IMR-90 (cell line): Measurements from ENCODE around the gene UCK2. TPM values are rescaled to one million over a fixed set of nuclear protein-coding genes. Genes with fewer than 3 reads are reported as not detected.
A peak's percentile ranks its signal among the peaks of the same experiment; 100 is the strongest.

Source experiments
- ATAC-seq: fragments of 200-7000 bp; cut with Tn5 transposase; 2 replicates; pipeline ENCODE4 v1.9.1; 2020; ENCODE audit warnings: low read depth, mild to moderate bottlenecking, moderate library complexity
- BruUV-seq: library from RNA; stranded (reverse); fragments of 400-500 nt; replicated peaks from 2 replicates; lab custom pipeline; 2021; lab: Mats Ljungman, UMichigan
- CTCF ChIA-PET: fragments of 300-600 bp; formaldehyde crosslinking; extraction: SDS; loops from one replicate; lab custom pipeline; 2021; ENCODE audit warnings: antibody characterized with exemption; lab: Yijun Ruan, JAX
- POLR2A ChIA-PET: fragments of 300-600 bp; sonication (Branson Sonifier 250); formaldehyde crosslinking; loops from one replicate; lab custom pipeline; 2022; ENCODE audit warnings: antibody characterized with exemption; ENCODE audit not compliant: unreplicated experiment; lab: Charles Lee
- DNase-seq: peaks from one replicate; pipeline ENCODE4 v3.0.0; 2013
- H2AFZ ChIP-seq: replicated peaks from 2 replicates; pipeline ENCODE3; 2013; ENCODE audit warnings: low read length, mild to moderate bottlenecking; ENCODE audit not compliant: poor library complexity
- H2AK5ac ChIP-seq: 2 replicates; pipeline ENCODE4 v1.6.1; 2013; ENCODE audit warnings: low read depth, low read length, inconsistent platforms
- H2AK9ac ChIP-seq: replicated peaks from 2 replicates; pipeline ENCODE3; 2013; ENCODE audit warnings: mild to moderate bottlenecking, low read depth, low read length, moderate library complexity; ENCODE audit not compliant: poor library complexity
- H2BK120ac ChIP-seq: 2 replicates; pipeline ENCODE4 v1.6.1; 2013; ENCODE audit warnings: low read depth, low read length, inconsistent platforms
- H2BK15ac ChIP-seq: 3 replicates; pipeline ENCODE4 v1.6.1; 2013; ENCODE audit warnings: low read depth, low read length, inconsistent platforms
- H2BK20ac ChIP-seq: 2 replicates; pipeline ENCODE4 v1.6.1; 2013; ENCODE audit warnings: low read depth, mild to moderate bottlenecking, inconsistent platforms, low read length, moderate library complexity
- H2BK5ac ChIP-seq: 2 replicates; pipeline ENCODE4 v1.6.1; 2013; ENCODE audit warnings: mild to moderate bottlenecking, low read depth, low read length, inconsistent platforms; ENCODE audit not compliant: poor library complexity, severe bottlenecking
- H3K14ac ChIP-seq: replicated peaks from 2 replicates; pipeline ENCODE4 v1.6.1; 2013; ENCODE audit warnings: low read depth, low read length, inconsistent platforms
- H3K18ac ChIP-seq: 2 replicates; pipeline ENCODE4 v1.6.1; 2013; ENCODE audit warnings: low read depth, low read length, control low read depth
- H3K23ac ChIP-seq: 2 replicates; pipeline ENCODE4 v1.6.1; 2013; ENCODE audit warnings: low read depth, low read length, inconsistent platforms
- H3K27ac ChIP-seq: 2 replicates; pipeline ENCODE4 v1.5.1; 2013; ENCODE audit warnings: mild to moderate bottlenecking, control low read depth, low read length; ENCODE audit not compliant: insufficient read depth
- H3K27me3 ChIP-seq: 2 replicates; pipeline ENCODE4 v1.6.1; 2013; ENCODE audit warnings: low read length; ENCODE audit not compliant: control insufficient read depth, insufficient read depth
- H3K36me3 ChIP-seq: 2 replicates; pipeline ENCODE4 v1.6.1; 2013; ENCODE audit warnings: low read length, mixed read lengths; ENCODE audit not compliant: control insufficient read depth, insufficient read depth
- H3K4ac ChIP-seq: 2 replicates; pipeline ENCODE4 v1.6.1; 2013; ENCODE audit warnings: low read depth, low read length, inconsistent platforms
- H3K4me1 ChIP-seq: 2 replicates; pipeline ENCODE4 v1.6.1; 2013; ENCODE audit warnings: low read length, mixed read lengths; ENCODE audit not compliant: control insufficient read depth, insufficient read depth
- H3K4me2 ChIP-seq: 2 replicates; pipeline ENCODE4 v1.6.1; 2013; ENCODE audit warnings: low read depth, mild to moderate bottlenecking, control low read depth, low read length, moderate library complexity
- H3K4me3 ChIP-seq: 2 replicates; pipeline ENCODE4 v1.5.1; 2013; ENCODE audit warnings: low read depth, mild to moderate bottlenecking, control low read depth, low read length, moderate library complexity; ENCODE audit not compliant: insufficient read depth
- H3K56ac ChIP-seq: 2 replicates; pipeline ENCODE4 v1.6.1; 2013; ENCODE audit warnings: low read length, inconsistent platforms; ENCODE audit not compliant: insufficient read depth; ENCODE audit errors: extremely low read depth
- H3K79me1 ChIP-seq, 2 experiments: 2 replicates each; pipeline ENCODE4 v1.6.1; 2013; ENCODE audit warnings: low read length in 2 of 2, inconsistent platforms in 1 of 2, low read depth in 1 of 2
- H3K9ac ChIP-seq: 2 replicates; pipeline ENCODE4 v1.6.1; 2013; ENCODE audit warnings: low read depth, low read length, control low read depth
- H3K9me1 ChIP-seq: 2 replicates; pipeline ENCODE4 v1.6.1; 2013; ENCODE audit warnings: low read length, inconsistent platforms; ENCODE audit not compliant: insufficient read depth
- H3K9me3 ChIP-seq: 2 replicates; pipeline ENCODE4 v1.6.1; 2013; ENCODE audit warnings: low read length; ENCODE audit not compliant: control insufficient read depth, insufficient read depth
- H4K20me1 ChIP-seq: 2 replicates; pipeline ENCODE4 v1.6.1; 2013; ENCODE audit warnings: low read length, inconsistent platforms; ENCODE audit not compliant: insufficient read depth
- H4K5ac ChIP-seq: 2 replicates; pipeline ENCODE4 v1.6.1; 2013; ENCODE audit warnings: mild to moderate bottlenecking, low read depth, low read length, control low read depth
- H4K8ac ChIP-seq, 2 experiments: 2 replicates each; pipeline ENCODE4 v1.6.1; 2013; ENCODE audit warnings: low read depth in 2 of 2, low read length in 2 of 2, control low read depth in 1 of 2, inconsistent platforms in 1 of 2
- H4K91ac ChIP-seq: 2 replicates; pipeline ENCODE4 v1.6.1; 2013; ENCODE audit warnings: low read depth, low read length, inconsistent platforms; ENCODE audit not compliant: insufficient read depth
- CEBPB ChIP-seq: IDR thresholded peaks from 2 replicates; pipeline ENCODE4 v1.6.1; 2012; ENCODE audit warnings: low read depth, low read length, improper control_type of control experiment
- CHD1 ChIP-seq: IDR thresholded peaks from 2 replicates; pipeline ENCODE4 v1.6.1; 2012; ENCODE audit warnings: low read depth, low read length, improper control_type of control experiment
- CTCF ChIP-seq: conservative IDR thresholded peaks from 2 replicates; pipeline ENCODE4 v1.5.1; 2012; ENCODE audit warnings: mild to moderate bottlenecking, low read depth, low read length, improper control_type of control experiment
- ELK1 ChIP-seq: fragments of 150-350 bp; IDR thresholded peaks from 2 replicates; pipeline ENCODE4 v1.6.1; 2016; ENCODE audit warnings: low read depth, mild to moderate bottlenecking, low read length, moderate library complexity, borderline replicate concordance
- FOS ChIP-seq: fragments of 150-350 bp; IDR thresholded peaks from 2 replicates; pipeline ENCODE4 v1.6.1; 2016; ENCODE audit warnings: low read depth, low read length
- MAFK ChIP-seq: IDR thresholded peaks from 2 replicates; pipeline ENCODE4 v1.6.1; 2012; ENCODE audit warnings: low read depth, low read length, improper control_type of control experiment
- MAZ ChIP-seq: IDR thresholded peaks from 2 replicates; pipeline ENCODE4 v1.6.1; 2012; ENCODE audit warnings: low read depth, mild to moderate bottlenecking, low read length, improper control_type of control experiment, moderate library complexity, borderline replicate concordance
- MXI1 ChIP-seq: IDR thresholded peaks from 2 replicates; pipeline ENCODE4 v1.6.1; 2012; ENCODE audit warnings: low read depth, mild to moderate bottlenecking, low read length, moderate library complexity, borderline replicate concordance
- NFE2L2 ChIP-seq: fragments of 150-350 bp; IDR thresholded peaks from 2 replicates; pipeline ENCODE4 v1.6.1; 2016; ENCODE audit warnings: low read depth, mild to moderate bottlenecking, low read length
- POLR2A ChIP-seq: IDR thresholded peaks from 2 replicates; pipeline ENCODE4 v1.6.1; 2012; ENCODE audit warnings: mild to moderate bottlenecking, low read depth, low read length
- RAD21 ChIP-seq: IDR thresholded peaks from 2 replicates; pipeline ENCODE4 v1.6.1; 2012; ENCODE audit warnings: low read length, improper control_type of control experiment
- RCOR1 ChIP-seq: IDR thresholded peaks from 2 replicates; pipeline ENCODE4 v1.6.1; 2012; ENCODE audit warnings: mild to moderate bottlenecking, low read length, improper control_type of control experiment; ENCODE audit not compliant: insufficient replicate concordance
- RFX5 ChIP-seq: IDR thresholded peaks from 2 replicates; pipeline ENCODE4 v1.8.0; 2012; ENCODE audit warnings: low read depth, mild to moderate bottlenecking, low read length, moderate library complexity
- SMC3 ChIP-seq: fragments of 150-350 bp; IDR thresholded peaks from 2 replicates; pipeline ENCODE4 v1.6.1; 2016; ENCODE audit warnings: low read depth, mild to moderate bottlenecking, antibody characterized with exemption, low read length, moderate library complexity
- WGBS, 2 experiments: methylation state at CpG; one replicate each; pipeline versions ENCODE4 v1.1.5 to v1.1.7; 2013; ENCODE audit warnings: missing lambda C conversion rate in 2 of 2; ENCODE audit not compliant: insufficient read length in 1 of 2; ENCODE audit errors: extremely low coverage in 2 of 2; 5-methylcytosine and 5-hydroxymethylcytosine counted together
- dilution Hi-C: fragments of 300-500 bp; cut with HindIII; formaldehyde crosslinking; loops from one replicate; pipeline ENCODE4 v1.14.3; 2018; ENCODE audit warnings: low sequenced_read_pairs; ENCODE audit not compliant: unreplicated experiment
- in situ Hi-C: fragments of 300-500 bp; cut with MboI; formaldehyde crosslinking; loops from 3 replicates; pipeline ENCODE4 v1.14.3; 2019; ENCODE audit warnings: low sequenced_read_pairs, inconsistent platforms, mixed read lengths
- intact Hi-C: fragments of 100-400 bp; cut with micrococcal nuclease; formaldehyde crosslinking; loops from 2 replicates; pipeline ENCODE4 v1.10.0; 2022
- polyA plus RNA-seq, 3 experiments: library from polyadenylated mRNA; depleted of rRNA; stranded (reverse); fragments of >200 nt; gene quantifications; 2 replicates each; pipeline ENCODE4 v1.2.3, GENCODE V29; 2012; ENCODE audit warnings: low replicate concordance in 1 of 3
- total RNA-seq: library from RNA; depleted of rRNA; stranded (reverse); fragments of >200 nt; gene quantifications from 2 replicates; pipeline ENCODE4 v1.2.3, GENCODE V29; 2012

UCK2 gene
- total and polyA plus RNA-seq, 2 of the 4 experiments (the other 2 are of a cell fraction), result 83.0 to 87.8 TPM

GRCh38 chr1:165904948-165905347 is 77.5 kb downstream of the UCK2 start:
- H2BK15ac ChIP-seq, result peak overlapping the region; percentile 48; the same call in 1 of the 3 replicates
- H3K4me3 ChIP-seq, result no peak overlapping the region
- H3K36me3 ChIP-seq, result peaks cover 26% of the 10 kb centered on the region
- no peak overlapping the region for H2AFZ ChIP-seq
- no peak for TF ChIP-seq CEBPB
- TF ChIP-seq RAD21, result no peak
- TF ChIP-seq MAFK, result no peak
- no peak for TF ChIP-seq ELK1
- TF ChIP-seq SMC3, result no peak
- no peak for TF ChIP-seq MXI1
- TF ChIP-seq POLR2A, result no peak
- no peak for TF ChIP-seq RCOR1
- TF ChIP-seq MAZ, result no peak
- TF ChIP-seq FOS, result no peak
- TF ChIP-seq CTCF, result no peak
- no peak for TF ChIP-seq RFX5
- TF ChIP-seq CHD1, result no peak
- TF ChIP-seq NFE2L2, result no peak
- H3K23ac ChIP-seq, result no peak overlapping the region
- H3K14ac ChIP-seq, result no peak overlapping the region
- in situ Hi-C loops (no loop called here), dilution Hi-C loops (no loop called here), intact Hi-C loops (no loop called here)
- BruUV-seq, result no TSS peak
- ATAC-seq, result no peak
- no peak overlapping the region for H3K56ac ChIP-seq
- CTCF ChIA-PET, result interaction anchor here (0.6 to 0.9 kb wide), 2 partner anchors 76 to 271 kb away, joined by 3 read pairs; no protein-coding TSS in a partner anchor
- H3K4ac ChIP-seq, result no peak overlapping the region; the same call in 1 of the 2 replicates
- peak overlapping the region; percentile 60 for H2BK5ac ChIP-seq
- no peak overlapping the region; a peak in 1 of 4 replicates for H4K8ac ChIP-seq
- peaks cover 34% of the 10 kb centered on the region for H3K9me1 ChIP-seq
- H3K4me2 ChIP-seq, result no peak overlapping the region
- no peak overlapping the region for H2AK9ac ChIP-seq
- no peak overlapping the region for H3K9ac ChIP-seq
- H3K79me1 ChIP-seq, result peaks cover 28 to 66% of the 10 kb centered on the region in 2 experiments; a peak in 3 of 4 replicates
- H3K18ac ChIP-seq, result peak overlapping the region; percentile 8; the same call in 1 of the 2 replicates
- no peaks in the 10 kb centered on the region for H3K27me3 ChIP-seq
- no peak for DNase-seq
- POLR2A ChIA-PET, result no interaction called here
- H3K4me1 ChIP-seq, result peaks cover 30% of the 10 kb centered on the region
- no peaks in the 10 kb centered on the region for H4K20me1 ChIP-seq
- no peak overlapping the region for H2BK120ac ChIP-seq
- H4K91ac ChIP-seq, result no peak overlapping the region
- no peaks in the 10 kb centered on the region for H3K9me3 ChIP-seq
- no peak overlapping the region for H2AK5ac ChIP-seq
- 100% methylated on average over 1 of the region's 4 CpGs; no CpG with 5 or more reads in 1 of the 2 experiments for WGBS, 2 experiments
- H2BK20ac ChIP-seq, result no peak overlapping the region
- peak overlapping the region; percentile 22; the same call in 1 of the 2 replicates for H4K5ac ChIP-seq
- H3K27ac ChIP-seq, result no peak overlapping the region
